Measurements from ENCODE around the gene CALU.

CALU gene

DNA sequence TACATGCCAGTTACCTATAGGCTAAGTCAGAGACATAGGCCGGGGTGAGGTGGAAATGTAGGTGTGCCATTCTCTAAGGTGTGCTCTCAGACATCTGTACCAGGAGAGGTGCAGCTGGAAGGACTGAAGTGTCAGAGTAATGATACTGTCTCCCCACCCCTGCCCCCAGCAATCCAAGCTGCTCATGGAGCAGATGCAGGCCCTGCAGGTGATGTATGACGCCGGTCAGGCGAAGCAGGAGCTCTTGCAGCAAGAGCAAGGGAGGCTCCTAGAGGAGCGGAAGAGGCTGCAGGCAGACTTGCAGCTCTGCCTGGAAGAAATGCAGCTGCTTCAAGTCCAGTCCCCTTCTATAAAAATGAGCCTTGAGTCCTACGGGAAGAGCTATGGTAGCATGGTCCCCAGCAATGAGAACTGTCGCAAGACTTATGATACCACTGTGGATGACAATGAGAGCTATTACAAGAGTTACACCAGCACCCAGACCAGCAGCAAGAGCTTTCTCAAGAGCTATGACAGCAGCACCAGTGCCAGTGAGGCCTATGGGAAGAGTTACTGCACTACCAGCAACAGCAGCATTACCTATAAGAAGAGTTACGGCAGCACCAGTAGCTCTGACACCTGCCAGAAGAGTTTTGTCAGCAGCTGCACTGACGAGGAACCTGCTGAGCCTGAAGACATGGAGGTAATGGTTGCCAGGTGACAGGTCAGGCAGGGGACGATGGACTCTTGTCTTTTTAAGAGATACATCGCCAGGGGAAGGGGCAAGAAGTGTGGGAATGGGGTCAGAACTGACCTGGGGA is 72.7 kb downstream of the CALU start:
- no peak for DNase-seq (ENCODE audit: low spot score)

DNA sequence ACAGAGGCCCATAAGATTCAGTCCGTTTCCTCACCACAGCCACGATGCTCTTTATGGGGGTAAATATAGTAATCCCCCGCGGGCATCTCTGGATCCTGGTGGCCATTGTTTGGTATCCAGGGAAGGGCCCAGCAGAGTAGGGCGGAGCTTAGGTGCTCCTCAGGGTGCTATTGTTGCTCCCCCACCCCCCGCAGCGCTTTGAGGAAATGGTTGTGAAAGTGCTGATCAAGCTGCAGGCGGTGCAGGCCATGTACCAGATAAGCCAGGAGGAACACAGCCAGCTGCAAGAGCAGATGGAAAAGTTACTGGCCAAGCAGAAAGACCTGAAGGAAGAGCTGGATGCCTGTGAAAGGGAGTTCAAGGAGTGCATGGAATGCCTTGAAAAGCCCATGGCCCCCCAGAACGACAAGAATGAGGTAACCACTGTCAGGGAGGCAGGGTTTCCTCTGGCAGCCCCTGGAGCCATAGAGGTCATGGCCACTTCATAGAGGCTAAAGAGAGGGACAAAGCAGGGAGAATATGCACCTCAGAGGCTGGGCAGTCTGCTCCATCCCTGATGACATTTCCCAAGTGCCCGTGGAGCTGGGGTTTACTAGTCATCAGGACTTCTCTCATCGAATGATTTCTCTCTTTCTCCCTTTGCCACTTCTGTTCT is 73.5 kb downstream of the CALU start:
- no peak for DNase-seq (ENCODE audit: low spot score)

DNA sequence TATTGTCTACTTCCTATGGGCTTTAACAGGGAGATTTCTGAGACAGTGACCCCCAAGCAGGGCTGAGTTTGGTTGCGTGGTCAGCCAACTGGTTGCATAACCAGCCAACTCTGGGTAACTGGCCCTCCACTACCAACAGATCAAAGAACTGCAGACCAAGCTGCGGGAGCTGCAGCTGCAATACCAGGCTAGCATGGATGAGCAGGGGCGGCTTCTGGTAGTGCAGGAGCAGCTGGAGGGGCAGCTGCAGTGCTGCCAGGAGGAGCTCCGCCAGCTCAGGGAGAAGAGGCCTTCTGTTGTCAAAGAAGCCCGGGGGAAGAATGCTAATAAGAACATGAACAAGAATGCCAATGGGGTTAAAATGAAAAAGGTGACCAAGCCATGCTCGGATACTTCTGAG is 75.3 kb downstream of the CALU start:
- no peak for DNase-seq (ENCODE audit: low spot score)

DNA sequence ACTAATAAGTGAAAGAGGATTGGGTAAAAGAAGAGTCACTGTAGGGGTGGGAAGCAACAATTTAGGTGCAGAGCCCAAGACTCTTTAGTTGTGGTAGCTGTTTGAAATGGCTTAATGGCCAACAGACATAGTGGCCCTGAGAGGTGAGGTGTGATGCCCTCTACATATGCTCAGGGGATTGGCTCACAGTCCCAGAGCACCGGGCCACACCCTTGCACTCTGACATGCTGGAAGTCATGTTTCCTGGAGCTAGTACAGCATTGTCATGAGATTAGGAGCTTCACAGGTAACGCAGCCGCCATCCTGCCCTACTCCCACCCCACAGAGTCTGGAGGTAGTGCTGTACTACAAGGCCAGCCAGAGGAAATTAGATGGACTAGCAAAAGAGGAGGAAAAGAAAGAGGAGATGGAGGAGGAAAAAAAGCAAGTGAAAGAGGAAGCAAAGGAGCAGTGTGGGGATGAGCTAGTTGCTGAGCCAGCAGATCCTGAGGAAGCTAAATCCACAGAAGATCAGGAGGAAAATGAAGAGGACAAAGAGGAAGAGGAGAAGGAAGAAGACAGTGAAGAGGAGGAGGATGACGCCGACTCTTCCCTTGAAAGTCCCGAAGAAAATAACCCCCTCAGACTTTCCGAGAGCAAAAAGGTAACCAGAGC is 76.3 kb downstream of the CALU start:
- no peak for DNase-seq (ENCODE audit: low spot score)

DNA sequence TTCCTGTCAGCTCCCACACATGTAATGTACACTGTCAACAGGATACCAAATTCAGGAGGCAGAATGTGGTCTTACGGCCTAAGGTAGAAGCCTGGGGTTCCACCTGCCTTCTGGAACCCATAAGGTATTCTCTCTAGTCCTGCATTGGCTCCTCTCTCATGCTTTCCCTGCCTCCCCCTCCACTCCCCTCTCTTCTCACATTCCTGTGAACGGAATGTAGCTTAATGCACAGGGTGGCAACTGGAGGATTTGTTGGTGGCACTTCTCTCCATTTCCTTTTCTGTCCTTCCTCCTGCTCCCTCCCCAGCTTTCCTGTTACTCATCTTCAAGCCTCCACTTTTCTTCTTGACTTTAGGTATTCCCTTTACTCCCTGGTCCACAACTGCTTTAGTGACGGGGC is 79.5 kb downstream of the CALU start:
- no peak for DNase-seq (ENCODE audit: low spot score)
